Glomerular endothelial cell (primary cell): ENCODE results near the gene ZFYVE21. TPM values are rescaled to one million over a fixed set of nuclear protein-coding genes. Genes with fewer than 3 reads are reported as not detected.

Source experiments
- DNase-seq: peaks from one replicate; pipeline ENCODE4 v3.0.0-alpha.2; 2011; ENCODE audit warnings: low read depth, low spot score; ENCODE audit errors: extremely low read depth
- total RNA-seq: library from RNA; depleted of rRNA; stranded (reverse); fragments of >200 nt; gene quantifications from 2 replicates; pipeline ENCODE4 v1.2.3, GENCODE V29; 2015

ZFYVE21 gene
- total RNA-seq, 1 donor from 2014 or later, result 121 TPM

DNA sequence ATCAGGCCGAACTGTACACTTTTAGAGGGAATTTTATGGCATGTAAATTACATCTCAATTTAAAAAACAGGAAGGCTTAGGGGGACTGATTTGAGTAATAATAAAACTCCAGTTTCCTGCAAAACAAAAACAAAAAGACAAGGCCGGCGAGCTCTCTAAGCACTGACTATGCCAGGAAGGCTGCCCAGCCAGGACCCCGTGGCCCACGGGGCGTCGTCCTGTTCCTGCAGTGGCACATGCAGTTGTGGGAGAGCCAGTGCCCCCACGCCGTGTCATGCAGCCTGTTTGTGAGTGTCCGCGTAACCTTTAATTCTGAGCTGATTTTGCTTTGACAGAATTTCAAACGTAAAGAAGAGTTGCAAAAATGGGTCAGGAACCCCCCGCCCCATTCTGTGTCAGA is 10.9 kb upstream of the ZFYVE21 start:
- no peak for DNase-seq

DNA sequence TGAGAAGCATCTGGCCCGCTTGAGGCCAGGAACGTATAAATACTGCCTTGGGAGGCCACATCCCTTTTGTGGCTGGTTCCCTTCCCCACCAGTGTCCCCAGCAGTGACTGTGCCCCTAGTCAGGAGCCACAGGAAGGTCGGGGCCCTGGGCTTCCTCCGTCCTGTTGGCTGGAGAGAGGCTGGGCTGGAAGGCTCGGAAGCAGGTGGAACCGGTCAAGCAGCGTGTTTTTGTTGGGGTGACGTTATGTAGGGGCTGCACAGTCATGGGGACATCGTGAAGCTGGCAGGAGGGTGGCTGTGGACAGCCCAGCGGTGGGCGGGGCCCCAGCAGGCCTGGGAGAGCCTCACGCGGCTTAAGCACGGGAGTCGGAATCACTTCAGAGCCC is 10.5 kb upstream of the ZFYVE21 start:
- peak; percentile 14 for DNase-seq

DNA sequence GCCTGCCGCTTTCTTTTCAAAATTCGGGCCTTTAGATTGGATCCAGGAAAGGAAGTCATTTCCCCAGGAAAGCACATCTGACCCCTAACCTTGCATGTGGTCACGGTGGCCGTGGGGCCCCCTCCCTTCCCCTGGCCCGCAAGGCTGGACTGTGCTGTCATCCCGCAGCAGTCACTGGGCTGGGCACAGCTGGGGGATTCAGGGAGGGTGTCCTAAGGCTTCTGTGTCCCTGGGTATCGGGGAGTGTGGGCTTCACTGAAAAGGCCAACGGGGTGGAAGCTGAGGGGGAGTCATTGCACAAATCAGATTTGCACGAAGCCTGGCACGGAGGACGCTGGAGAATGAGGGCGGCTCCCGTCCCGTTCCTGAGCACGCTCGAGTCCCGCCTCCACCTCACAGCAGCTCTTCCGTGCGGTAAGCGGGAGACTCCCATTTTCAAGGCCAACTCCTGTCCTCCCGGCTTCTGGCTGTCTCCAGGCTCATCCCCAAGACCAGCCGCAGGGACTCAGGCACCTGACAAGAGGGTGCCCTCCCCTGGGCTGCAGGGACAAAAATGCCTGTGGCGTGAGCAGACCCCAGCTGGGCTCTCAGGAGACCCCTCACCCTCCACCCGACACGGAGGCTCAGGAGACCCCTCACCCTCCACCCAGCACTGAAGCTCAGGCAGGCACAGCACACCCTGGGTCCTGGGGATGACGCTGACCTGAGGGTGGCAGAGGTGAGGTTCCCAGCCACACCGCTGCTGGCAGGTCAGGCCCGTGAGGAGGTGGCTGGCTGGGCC is 9.9 kb upstream of the ZFYVE21 start:
- DNase-seq, result no peak

DNA sequence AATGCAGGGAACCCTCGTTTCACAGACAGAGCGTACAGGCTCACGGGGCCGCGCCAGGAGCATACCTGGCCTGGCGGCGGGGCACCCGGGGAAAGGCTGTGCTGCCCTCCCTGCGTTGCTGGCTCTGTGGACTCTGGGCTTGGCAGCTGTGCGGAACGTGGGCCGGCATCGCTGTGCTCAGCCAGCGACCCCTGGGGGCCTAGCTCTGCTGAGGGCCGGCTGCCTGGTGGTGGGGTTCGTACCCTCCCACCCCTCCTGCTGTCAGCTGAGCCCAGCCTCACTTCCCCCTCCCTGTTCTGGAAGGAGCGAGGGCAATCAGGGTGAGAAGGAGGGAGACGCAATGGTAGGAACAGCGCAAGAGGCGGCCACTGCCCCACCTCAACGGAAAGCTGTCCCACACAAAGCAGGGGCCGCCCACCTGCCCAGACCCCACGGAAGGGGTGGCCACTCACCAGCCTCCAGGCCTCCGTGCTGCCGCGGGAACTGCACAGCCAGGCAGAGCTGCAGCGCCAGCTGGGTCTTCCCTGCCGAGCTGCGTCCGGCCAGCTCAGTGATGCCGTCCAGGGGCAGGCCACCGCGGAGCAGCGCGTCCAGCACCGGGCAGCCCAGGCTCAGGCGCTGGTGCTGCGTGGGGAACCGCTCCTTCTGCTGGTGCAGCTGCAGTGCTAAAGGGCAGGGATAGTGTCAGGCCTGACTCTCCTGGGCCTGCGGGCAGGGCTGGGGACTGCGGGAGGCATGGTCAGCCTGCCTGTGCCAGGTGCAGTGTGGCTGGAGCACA is 8.9 kb upstream of the ZFYVE21 start:
- DNase-seq, result no peak

DNA sequence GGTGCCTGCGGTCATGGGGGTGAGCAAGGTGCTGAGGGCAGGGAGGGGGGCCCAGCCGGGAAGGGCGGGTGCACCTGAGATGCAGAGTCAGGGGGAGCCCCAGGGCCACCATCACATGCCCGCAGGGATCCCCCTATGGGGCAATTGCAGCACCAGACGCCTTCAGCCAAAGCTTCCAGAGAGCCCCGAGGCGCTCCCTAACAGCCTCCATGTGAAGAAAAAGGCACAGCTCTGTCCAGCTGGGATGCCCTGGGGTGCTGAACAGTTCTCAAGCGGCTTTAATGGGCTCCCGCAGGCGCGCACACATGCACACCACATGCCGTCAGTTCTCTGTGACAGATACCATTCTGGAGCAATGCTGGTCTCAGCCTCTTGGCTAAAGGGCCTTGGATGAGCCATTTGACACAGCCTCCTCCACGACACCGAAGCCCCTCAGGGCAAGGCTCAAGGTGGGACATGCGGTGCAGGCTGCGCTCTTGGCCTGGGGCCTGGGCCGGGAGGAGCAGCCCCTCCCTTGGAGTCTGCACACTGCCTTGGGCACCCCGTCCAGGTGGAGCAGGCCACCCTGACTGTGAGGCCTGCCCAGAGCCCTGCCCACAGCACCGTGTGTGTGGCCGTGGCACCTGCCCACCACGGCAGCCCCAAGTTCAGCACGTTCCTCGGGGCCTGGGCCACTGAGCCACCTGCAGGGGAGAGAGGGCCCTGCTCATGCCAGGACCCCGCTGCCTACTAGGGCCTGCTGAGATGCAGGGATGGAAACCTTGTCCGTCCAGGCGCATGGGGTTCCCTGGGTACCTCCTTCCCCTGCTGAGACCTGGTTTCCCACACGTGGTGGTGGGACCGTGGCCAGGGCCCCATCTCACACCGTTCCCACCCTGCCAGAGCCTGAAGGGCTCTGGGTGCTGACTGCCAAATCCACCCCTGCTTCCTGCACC is 8.0 kb upstream of the ZFYVE21 start:
- DNase-seq, result no peak

DNA sequence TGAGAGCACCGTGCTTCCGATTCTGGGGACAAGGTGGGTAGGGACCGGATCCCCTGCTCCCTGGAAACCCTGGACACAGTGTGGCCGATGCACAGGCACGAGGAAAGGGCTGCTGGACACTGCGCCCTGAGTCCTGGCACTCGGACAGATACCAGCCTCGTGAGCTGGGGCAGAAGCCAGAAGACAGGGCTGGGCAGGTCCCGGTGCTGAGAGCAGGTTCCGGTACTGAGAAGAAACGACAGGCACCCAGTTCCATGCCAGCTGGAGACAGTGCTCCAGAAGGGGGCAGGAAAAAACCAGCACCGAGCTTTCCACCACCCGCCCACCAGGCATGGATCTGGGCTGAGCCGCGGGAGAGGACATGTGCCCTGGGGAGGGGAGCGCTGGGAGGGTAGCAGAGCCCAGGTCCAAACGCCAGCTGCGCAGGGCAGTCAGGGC is 6.8 kb upstream of the ZFYVE21 start:
- no peak for DNase-seq

DNA sequence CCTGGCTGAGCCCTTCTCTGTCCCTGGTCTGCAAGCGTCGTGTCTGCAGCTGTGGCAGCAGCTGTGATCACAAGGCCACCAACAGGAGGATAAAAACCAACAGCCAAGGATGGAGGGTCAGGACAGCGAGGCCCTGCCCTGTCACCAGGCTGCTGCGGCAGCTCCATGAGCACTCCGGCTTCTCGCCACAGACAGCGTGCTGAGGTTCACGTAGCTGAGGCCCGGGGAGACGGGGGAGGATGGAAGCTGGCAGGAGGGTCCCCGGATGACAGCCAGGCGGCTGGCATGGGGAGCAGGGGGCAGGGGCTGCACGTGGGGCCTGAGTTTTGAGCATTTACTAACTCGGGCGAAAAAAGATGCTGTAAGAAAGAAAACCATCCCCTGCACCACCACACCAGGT is 5.8 kb upstream of the ZFYVE21 start:
- no peak for DNase-seq

DNA sequence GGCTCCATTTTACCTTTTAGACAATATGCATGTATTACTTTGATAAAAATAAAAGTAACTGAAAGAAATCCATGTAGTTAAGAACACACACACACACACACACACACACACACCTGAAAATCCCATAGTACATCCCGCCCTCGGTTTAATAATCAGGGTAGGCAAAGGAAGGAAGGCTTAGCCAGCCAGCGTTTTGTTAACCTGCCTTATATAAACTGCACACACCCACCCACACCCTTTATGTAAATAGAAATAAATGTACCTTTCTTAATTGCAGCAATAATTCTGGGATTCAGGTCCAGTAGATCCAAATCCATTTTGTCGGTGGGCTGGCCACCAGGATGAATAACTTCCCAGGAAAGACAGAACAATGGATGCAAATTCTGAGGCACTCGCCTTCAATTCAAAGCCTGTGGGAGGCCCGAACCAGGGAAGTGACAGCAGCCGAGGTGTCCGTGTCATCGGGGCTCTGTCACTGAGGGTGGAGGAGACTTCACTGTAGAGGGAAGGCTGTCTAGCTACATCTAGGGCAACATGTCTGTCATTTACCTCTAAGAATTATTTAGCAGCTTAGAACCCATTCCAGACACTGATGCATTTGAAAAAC is 4.7 kb upstream of the ZFYVE21 start:
- no peak for DNase-seq

DNA sequence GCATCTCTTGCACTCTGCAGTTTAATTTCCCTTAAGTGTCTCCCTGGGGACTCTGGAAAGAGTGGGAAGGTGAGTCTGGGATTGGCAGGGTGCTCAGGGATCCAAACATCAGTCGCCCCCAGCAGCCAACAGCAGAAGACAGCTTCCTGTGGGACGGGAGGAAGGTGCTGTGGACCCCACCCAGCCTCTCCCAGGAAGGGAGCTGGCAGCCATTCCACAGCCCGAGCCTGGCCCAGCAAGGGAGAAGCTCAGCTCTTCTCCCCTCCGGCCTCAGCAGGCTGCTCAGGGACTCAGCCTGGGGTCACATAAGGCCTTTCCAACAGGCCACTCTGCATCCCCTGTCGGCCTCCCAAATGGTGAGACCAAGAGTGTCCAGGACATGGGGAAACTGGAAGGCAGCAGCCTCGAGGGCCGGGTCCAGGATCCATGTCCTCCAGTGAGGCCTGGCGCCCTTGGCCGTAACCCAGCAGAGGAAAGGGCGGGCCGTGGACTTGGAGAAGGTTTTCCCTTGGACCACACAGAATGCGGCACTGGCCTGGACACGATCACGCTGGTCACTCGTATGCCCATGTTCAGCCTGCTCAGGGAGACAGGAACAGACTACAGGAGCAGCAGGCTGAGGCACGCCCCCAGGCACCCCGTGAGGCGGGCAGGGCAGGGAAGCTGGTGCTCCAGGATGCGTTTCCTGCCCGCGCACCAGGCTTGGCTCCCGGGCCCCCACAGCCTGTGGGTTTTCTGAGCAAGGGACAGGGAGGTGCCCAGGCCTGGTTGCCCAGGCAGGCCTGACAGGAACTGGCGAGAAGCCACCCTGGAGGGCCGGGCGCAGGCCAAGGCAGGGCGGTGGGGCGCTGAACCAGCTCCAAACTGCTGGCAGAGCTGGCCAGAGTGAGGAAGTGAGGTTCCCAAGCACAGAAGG is 3.8 kb upstream of the ZFYVE21 start:
- DNase-seq, result no peak

DNA sequence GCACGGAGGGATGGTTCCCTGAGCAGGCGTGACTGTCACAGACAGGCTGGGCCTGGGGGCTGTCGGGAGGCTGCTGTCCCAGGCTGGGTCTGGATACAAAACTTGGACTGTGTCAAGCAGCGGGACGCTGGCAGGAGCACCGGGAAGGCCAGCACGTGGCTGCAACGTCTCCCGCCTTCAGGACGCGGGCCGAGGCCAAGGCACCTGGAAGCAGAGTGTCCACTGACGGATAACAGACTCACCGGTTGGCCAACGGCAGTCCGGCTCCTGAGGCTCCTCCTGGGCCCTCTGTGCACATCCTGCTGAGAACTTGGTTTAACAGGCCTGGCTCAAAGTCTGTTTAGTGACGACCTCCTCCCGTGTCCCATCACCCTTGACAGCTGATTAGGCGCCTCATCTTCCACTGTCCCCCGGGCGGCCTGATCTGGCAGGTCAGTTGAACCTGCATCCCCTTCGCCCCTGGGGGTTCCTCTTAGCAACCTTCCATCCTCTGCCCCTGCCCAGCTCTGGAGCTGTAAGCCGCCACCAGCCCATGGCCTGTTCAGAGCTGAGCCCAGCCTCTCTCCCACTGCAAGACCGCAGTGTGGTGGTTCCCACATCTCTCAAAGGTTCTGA is 2.9 kb upstream of the ZFYVE21 start:
- DNase-seq, result no peak

DNA sequence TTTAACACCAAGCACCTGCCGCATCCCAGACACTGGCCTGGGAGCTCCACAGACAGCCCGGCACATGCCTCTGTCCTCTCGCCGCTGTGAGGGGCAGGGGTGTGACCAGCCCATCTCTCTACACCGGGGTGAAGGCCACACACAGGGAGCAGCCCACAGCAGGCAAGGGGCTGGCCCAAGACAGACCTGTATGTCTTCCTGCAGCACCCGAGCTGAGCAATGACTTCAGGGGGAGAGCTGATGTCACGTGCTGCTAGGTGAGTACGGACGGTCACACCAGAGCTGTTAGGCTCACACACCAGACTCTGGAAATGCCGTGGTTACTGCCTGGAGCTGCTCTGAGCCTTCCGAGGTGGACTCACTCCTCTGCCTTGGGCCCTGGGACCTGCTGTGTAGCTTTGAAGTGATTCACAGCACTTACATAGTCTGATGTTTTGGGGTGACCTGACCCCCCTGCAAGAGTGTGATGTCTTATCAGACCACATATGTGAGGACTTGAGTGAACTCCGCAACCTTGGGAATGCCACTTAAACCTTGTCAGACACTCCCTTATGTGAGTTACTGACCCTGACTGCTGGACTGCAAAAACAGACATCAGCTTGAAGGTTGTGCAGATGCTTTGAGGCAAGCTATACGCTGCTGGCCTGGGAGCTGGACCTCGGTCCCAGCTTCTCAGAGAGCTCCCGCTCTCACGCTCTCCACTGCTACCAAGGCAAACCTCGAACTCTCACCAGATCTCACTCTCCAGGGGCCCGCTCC is 2.1 kb upstream of the ZFYVE21 start:
- no peak for DNase-seq

DNA sequence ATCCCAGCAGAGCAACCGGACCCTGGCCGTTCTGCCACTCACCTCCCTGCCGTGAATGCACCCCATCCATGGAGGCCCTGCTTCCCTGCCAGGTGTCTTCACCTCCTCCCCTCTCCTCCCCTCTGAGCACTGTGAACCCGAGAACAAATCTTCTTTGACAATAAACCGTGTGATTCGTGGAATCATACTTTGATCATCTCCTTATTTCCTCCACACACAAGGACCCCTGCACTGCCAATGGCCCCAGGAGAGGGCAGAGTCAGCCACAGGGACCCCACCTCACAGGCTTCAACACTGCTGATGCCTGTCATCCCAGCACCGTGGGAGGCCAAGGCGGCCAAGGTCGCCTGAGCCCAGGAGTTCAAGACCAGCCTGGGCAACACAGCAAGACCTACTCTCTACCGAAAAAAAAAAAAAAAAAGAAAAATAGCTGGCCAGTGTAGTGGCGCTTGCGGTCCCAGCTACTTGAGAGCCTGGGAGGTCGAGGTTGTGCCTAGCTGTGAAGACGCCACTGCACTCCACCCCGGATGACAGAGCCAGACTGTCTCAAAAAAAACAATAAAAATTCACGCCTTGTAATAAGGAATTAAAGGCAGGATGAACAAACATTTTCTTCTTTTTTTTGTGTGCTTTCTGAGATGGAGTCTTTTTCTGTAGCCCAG is 1.4 kb upstream of the ZFYVE21 start:
- DNase-seq, result no peak

DNA sequence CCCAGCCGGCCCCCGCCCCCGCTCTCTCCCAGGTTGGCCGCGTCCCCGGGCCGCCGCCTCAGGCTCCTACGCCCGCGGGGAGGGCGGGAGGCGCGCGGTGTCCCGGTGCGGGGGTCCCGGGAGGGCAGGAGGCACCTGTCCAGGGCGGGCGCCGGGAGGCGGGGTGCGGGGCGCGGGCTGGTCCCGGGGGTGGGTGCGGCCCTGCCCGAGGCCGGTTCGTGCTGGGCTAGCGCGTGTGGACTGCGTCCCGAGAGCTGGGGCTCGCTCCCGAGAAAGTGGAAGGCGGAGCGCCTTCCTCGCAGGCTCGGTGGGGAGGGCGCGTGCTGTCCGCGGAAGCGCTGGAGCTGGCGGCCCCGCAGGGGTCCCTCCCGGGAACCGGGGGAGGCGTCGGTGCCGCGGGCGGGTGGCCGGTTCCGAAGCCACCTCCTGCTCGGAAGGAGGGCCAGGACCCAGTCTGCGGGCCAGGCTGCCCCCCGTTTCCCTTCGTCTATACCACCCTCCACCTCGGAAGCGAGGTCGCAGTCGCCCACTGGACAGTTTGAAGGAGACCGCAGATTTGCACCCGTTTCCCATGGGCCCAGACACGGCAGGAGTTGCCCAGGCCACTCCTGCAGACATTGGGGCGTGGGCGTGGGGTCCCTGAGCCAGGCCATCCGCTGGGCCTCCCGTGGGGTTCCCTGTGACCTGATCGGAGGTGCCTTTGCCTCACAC is 636 bp downstream of the ZFYVE21 start:
- DNase-seq, result no peak

DNA sequence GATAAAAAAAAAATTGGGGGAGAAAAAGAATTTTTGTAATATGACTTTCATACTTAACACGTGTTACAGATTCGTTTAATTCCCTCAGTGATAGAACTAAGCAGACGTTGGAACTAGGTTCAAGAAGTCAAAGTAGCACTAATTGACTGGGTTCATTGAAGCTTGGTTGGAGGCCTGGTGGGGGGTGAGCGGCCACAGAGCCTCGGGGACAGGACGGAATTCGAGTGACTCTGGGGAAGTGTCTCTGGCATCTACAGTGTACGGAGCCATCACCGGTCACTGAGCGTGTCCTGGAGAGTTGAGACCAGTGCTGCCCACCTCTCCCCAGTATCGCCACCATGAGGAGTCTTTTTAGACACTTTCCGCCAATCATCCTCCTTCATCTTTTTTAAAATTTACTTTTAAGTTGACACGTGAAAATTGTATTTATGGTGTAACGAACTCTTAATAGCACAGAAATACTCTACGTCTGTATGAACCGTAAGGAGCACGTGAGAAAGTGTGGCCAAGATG is 1.3 kb downstream of the ZFYVE21 start:
- DNase-seq, result no peak

DNA sequence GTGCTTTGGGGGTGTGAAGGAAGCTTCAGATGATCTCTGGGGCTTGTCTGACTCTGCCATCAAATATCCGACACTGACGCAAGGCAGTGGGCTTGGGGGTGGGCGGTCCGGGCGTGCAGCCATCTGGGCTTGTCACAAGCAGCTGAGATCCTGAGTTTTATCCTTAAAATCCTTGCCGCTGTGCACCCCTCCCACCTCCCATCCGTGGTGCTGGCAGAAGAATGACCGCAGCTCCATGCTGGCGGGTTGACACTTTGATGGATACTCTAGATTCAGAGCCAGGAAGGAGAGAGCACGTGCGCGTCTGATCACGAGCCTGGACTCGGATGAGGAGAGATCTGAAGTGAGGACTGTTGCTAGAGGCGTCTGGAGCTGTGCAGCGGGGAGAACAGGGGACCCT is 3.0 kb downstream of the ZFYVE21 start:
- DNase-seq, result no peak

DNA sequence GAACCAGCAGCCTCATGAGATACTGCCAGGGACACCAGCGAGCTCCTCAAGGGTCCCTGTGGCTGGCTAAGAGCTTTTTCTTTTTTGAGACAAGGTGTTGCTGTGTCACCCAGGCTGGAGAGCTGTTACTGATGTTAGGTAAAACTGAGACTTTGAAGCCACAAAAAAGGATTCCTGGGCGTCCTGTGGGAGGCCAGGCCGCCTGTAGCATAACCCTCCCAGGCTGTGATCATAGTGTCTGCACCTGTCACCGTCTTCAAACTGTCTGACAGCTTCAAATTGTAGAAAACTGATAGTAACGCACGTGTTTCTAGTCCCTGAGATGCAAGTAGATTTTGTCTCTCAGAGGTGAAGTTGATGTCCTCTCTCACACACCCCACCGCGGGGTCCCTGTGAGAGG is 4.1 kb downstream of the ZFYVE21 start:
- DNase-seq, result no peak
